Ishikawa (cell line): ENCODE results near the gene CCNDBP1.

Experiments used
- CEBPB ChIP-seq: IDR thresholded peaks from 2 replicates; pipeline ENCODE4 v1.6.1; 2012
- CREB1 ChIP-seq: IDR thresholded peaks from 2 replicates; pipeline ENCODE4 v1.6.1; 2012; ENCODE audit warnings: low read depth
- EGR1 ChIP-seq: IDR thresholded peaks from 2 replicates; pipeline ENCODE4 v1.6.1; 2012
- EP300 ChIP-seq: IDR thresholded peaks from 2 replicates; pipeline ENCODE4 v1.6.1; 2012; ENCODE audit warnings: borderline replicate concordance
- MAX ChIP-seq: IDR thresholded peaks from 2 replicates; pipeline ENCODE4 v1.6.1; 2012
- NFIC ChIP-seq: IDR thresholded peaks from 2 replicates; pipeline ENCODE4 v1.6.1; 2012
- TCF12 ChIP-seq: IDR thresholded peaks from 2 replicates; pipeline ENCODE4 v1.6.1; 2012; ENCODE audit warnings: low read depth
- TEAD4 ChIP-seq: IDR thresholded peaks from 2 replicates; pipeline ENCODE4 v1.6.1; 2012
- YY1 ChIP-seq: IDR thresholded peaks from 2 replicates; pipeline ENCODE4 v1.6.1; 2012; ENCODE audit warnings: low read depth
- ZBTB7A ChIP-seq: IDR thresholded peaks from 2 replicates; pipeline ENCODE4 v1.6.1; 2012; ENCODE audit warnings: low read depth

GRCh38 chr15:43225201-43225949 is 40.2 kb downstream of the CCNDBP1 start:
- TF ChIP-seq TEAD4 (no peak), NFIC (0 out of 2 replicates have a peak, but pooled peaks have one; percentile 24), CEBPB (no peak), CREB1 (no peak), YY1 (no peak), MAX (no peak), EGR1 (no peak), EP300 (no peak), ZBTB7A (no peak), TCF12 (no peak)
